Measurements from ENCODE around the gene MAD1L1. TPM values are rescaled to one million over a fixed set of nuclear protein-coding genes. Genes with fewer than 3 reads are reported as not detected.

Gene MAD1L1
- total RNA-seq, 1 experiment from 2014 or later = 50.8 TPM

DNA sequence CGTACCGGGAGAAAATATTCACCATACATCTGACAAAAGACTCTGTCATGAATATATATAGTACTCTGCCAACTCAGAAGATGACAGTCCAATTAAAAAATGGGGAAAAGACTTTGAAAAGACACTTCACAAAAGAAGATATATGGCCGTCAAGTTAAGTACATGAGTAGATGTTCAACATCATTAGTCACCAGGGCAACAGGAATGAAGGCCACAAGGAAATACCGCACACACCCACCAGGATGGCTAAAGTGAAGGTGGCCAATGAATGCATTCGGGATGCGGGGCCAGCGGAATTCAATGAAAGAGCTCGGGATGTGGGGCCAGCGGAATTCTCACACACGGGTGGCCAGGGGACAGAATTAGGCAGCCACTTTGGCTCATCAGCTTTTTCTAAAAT, 42.2 kb downstream of the MAD1L1 start:
- H3K27ac ChIP-seq = no peak overlapping the region
- H3F3A ChIP-seq (ENCODE audit: insufficient read depth, low read depth) = no peaks in the 10 kb centered on the region
- CTCF ChIA-PET = no interaction called here
- H3K36me3 ChIP-seq (ENCODE audit: low read depth) = peaks cover 17% of the 10 kb centered on the region
- H3K27me3 ChIP-seq (ENCODE audit: insufficient read depth, low read depth) = no peaks in the 10 kb centered on the region
- H3K79me2 ChIP-seq (ENCODE audit: low read depth) = no peaks in the 10 kb centered on the region
- no TSS peak for BruUV-seq (replicated peaks)
- no peak overlapping the region for H3K4me3 ChIP-seq
- no peaks in the 10 kb centered on the region for H4K20me1 ChIP-seq (ENCODE audit: insufficient read depth)
- H3K4me2 ChIP-seq = no peak overlapping the region
- POLR2A ChIA-PET (ENCODE audit: unreplicated experiment) = no interaction called here
- no peaks in the 10 kb centered on the region for H3K9me2 ChIP-seq (ENCODE audit: insufficient read depth)
- H2AFZ ChIP-seq = no peak overlapping the region
- no peak for DNase-seq
- no peaks in the 10 kb centered on the region for H3K4me1 ChIP-seq (replicated peaks; ENCODE audit: insufficient read depth)
- TF ChIP-seq, protein P1, sequence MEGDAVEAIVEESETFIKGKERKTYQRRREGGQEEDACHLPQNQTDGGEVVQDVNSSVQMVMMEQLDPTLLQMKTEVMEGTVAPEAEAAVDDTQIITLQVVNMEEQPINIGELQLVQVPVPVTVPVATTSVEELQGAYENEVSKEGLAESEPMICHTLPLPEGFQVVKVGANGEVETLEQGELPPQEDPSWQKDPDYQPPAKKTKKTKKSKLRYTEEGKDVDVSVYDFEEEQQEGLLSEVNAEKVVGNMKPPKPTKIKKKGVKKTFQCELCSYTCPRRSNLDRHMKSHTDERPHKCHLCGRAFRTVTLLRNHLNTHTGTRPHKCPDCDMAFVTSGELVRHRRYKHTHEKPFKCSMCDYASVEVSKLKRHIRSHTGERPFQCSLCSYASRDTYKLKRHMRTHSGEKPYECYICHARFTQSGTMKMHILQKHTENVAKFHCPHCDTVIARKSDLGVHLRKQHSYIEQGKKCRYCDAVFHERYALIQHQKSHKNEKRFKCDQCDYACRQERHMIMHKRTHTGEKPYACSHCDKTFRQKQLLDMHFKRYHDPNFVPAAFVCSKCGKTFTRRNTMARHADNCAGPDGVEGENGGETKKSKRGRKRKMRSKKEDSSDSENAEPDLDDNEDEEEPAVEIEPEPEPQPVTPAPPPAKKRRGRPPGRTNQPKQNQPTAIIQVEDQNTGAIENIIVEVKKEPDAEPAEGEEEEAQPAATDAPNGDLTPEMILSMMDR (conservative IDR thresholded peaks at IDR 0.05) = no peak
- no peak for TF ChIP-seq EZH2 (IDR thresholded peaks at IDR 0.05; ENCODE audit: low read depth)
- intact Hi-C loops (cut with micrococcal nuclease; ENCODE audit: unreplicated experiment) = no loop called here
- H3K9me3 ChIP-seq (ENCODE audit: insufficient read depth, low read depth) = peaks cover 5% of the 10 kb centered on the region; the same call in 1 of the 2 replicates

DNA sequence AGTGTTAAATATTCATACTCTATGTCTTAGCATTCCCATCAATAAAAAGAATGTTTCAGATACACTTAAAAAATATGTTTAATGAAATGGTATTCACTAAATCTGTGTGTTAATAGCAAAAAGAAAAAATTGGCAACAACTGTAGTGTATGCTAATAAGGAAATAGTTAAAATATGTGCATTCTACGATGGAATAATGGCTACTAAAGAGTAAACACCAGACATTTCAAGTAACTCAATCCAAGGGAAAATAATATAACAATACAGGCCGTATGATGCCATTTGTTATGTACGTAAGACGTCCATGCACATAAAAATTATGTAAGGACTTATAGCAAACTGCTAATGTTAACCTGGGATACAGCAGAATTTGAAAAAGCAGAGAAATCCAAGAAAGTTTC, 46.6 kb downstream of the MAD1L1 start:
- BruUV-seq (replicated peaks) = no TSS peak
- POLR2A ChIA-PET (ENCODE audit: unreplicated experiment) = no interaction called here

DNA sequence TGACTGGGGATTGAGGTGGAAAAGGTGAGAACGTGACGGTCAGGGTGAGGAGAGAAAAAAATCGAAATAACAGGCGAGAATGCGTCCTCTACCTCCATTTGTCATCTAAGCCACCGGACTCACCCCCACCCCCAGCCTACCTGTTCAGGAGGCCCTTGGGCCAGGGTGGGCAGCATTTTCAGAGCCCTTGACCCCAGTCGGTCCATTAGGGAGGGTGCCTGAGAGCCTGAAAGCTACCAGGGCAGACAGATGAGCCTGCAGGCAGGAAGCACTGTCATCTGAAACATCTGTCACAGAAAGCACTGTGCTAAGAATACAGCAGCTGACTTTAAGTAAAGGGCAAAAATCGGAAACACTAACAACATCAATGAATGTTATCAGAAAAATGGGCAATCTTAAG, 47.0 kb downstream of the MAD1L1 start:
- intact Hi-C loops (cut with micrococcal nuclease; ENCODE audit: unreplicated experiment) = no loop called here
- H2AFZ ChIP-seq = no peak overlapping the region
- no peak overlapping the region for H3K4me2 ChIP-seq
- H3K36me3 ChIP-seq (ENCODE audit: low read depth) = peaks cover 5% of the 10 kb centered on the region; the same call in 1 of the 2 replicates
- BruUV-seq (replicated peaks) = no TSS peak
- H4K20me1 ChIP-seq (ENCODE audit: insufficient read depth) = no peaks in the 10 kb centered on the region; the same call in 1 of the 2 replicates
- H3K27ac ChIP-seq = no peak overlapping the region
- H3K9me3 ChIP-seq (ENCODE audit: insufficient read depth, low read depth) = no peaks in the 10 kb centered on the region
- TF ChIP-seq, protein P1 (conservative IDR thresholded peaks at IDR 0.05) = no peak
- no peak for TF ChIP-seq EZH2 (IDR thresholded peaks at IDR 0.05; ENCODE audit: low read depth)
- H3K9me2 ChIP-seq (ENCODE audit: insufficient read depth) = no peaks in the 10 kb centered on the region
- H3K4me3 ChIP-seq = no peak overlapping the region
- no peaks in the 10 kb centered on the region for H3K4me1 ChIP-seq (replicated peaks; ENCODE audit: insufficient read depth)
- H3K27me3 ChIP-seq (ENCODE audit: insufficient read depth, low read depth) = no peaks in the 10 kb centered on the region
- DNase-seq = no peak
- ChIA-PET CTCF (no interaction called here), POLR2A (ENCODE audit: unreplicated experiment) (no interaction called here)
- no peaks in the 10 kb centered on the region for H3K79me2 ChIP-seq (ENCODE audit: low read depth)
- H3F3A ChIP-seq (ENCODE audit: insufficient read depth, low read depth) = no peaks in the 10 kb centered on the region

More for the DNA sequence above, 46.6 kb downstream of the MAD1L1 start:
- CTCF ChIA-PET = interaction anchor here (0.7 kb wide), 1 partner anchor 234 kb away, joined by 3 read pairs; no protein-coding TSS in a partner anchor
- Histone ChIP-seq H4K20me1 (ENCODE audit: insufficient read depth) (no peaks in the 10 kb centered on the region; the same call in 1 of the 2 replicates), H3K4me2 (no peak overlapping the region), H2AFZ (no peak overlapping the region), H3K27me3 (ENCODE audit: insufficient read depth, low read depth) (no peaks in the 10 kb centered on the region), H3K9me3 (ENCODE audit: insufficient read depth, low read depth) (no peaks in the 10 kb centered on the region), H3K27ac (no peak overlapping the region), H3F3A (ENCODE audit: insufficient read depth, low read depth) (no peaks in the 10 kb centered on the region), H3K4me3 (no peak overlapping the region), H3K9me2 (ENCODE audit: insufficient read depth) (no peaks in the 10 kb centered on the region), H3K4me1 (replicated peaks; ENCODE audit: insufficient read depth) (no peaks in the 10 kb centered on the region), H3K79me2 (ENCODE audit: low read depth) (no peaks in the 10 kb centered on the region), H3K36me3 (ENCODE audit: low read depth) (peaks cover 5% of the 10 kb centered on the region; the same call in 1 of the 2 replicates)
- no peak for DNase-seq
- intact Hi-C loops (cut with micrococcal nuclease; ENCODE audit: unreplicated experiment) = no loop called here
- TF ChIP-seq, protein P1 (conservative IDR thresholded peaks at IDR 0.05) = no peak
- TF ChIP-seq EZH2 (IDR thresholded peaks at IDR 0.05; ENCODE audit: low read depth) = no peak

All from PC-9 (cell line).